Dedifferentiated amniotic fluid mesenchymal stem cell (primary cell): ENCODE data around the gene SENP3.

Experiments used
- DNase-seq: peaks from one replicate; pipeline ENCODE4 v3.0.0-alpha.2; 2016; ENCODE audit errors: extremely low spot score

SENP3 gene

DNA sequence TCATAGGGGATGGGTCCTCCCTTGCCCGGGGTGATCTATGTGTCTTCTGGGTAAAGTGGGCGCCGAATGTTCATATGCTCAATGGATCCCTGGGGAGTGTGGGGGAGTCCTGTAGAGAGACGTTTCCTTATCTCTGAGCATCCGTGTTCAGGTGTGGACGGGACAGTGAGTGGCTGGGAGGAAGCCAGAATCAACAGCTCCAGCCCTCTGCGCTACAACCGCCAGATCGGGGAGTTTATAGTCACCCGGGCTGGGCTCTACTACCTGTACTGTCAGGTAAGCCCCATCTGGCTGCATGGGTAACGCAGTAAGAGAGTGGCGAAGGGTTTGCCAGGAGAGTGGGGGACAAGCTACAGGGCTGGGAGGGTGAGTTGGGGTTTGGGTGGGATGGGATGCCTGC lies 5.1 kb upstream of the SENP3 start:
- DNase-seq = no peak

DNA sequence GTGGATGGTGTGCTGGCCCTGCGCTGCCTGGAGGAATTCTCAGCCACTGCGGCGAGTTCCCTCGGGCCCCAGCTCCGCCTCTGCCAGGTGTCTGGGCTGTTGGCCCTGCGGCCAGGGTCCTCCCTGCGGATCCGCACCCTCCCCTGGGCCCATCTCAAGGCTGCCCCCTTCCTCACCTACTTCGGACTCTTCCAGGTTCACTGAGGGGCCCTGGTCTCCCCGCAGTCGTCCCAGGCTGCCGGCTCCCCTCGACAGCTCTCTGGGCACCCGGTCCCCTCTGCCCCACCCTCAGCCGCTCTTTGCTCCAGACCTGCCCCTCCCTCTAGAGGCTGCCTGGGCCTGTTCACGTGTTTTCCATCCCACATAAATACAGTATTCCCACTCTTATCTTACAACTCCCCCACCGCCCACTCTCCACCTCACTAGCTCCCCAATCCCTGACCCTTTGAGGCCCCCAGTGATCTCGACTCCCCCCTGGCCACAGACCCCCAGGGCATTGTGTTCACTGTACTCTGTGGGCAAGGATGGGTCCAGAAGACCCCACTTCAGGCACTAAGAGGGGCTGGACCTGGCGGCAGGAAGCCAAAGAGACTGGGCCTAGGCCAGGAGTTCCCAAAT lies 4.5 kb upstream of the SENP3 start:
- DNase-seq = no peak

GRCh38 chr17:7557775-7558543 lies 3.8 kb upstream of the SENP3 start:
- no peak for DNase-seq

DNA sequence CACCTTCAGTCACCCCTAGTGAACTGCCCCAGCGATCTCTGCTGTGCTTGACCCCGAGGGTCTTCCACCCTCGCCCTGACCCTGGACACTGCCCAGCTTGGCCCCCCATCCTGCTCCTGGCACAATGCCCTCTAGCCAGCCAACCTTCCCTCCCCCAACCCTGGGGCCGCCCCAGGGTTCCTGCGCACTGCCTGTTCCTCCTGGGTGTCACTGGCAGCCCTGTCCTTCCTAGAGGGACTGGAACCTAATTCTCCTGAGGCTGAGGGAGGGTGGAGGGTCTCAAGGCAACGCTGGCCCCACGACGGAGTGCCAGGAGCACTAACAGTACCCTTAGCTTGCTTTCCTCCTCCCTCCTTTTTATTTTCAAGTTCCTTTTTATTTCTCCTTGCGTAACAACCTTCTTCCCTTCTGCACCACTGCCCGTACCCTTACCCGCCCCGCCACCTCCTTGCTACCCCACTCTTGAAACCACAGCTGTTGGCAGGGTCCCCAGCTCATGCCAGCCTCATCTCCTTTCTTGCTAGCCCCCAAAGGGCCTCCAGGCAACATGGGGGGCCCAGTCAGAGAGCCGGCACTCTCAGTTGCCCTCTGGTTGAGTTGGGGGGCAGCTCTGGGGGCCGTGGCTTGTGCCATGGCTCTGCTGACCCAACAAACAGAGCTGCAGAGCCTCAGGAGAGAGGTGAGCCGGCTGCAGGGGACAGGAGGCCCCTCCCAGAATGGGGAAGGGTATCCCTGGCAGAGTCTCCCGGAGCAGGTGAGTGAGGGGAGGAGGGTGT lies 3.0 kb upstream of the SENP3 start, which contains the start of gene TNFSF13:
TSS of gene TNFSF13 (plus strand) at position 207 of the 776 bp plus-strand sequence. CDS start at position 497, 290 bp downstream.
- DNase-seq = no peak

- DNase-seq = no peak
These were observed 2.2 kb upstream of the SENP3 start for GRCh38 chr17:7559320-7560171.

GRCh38 chr17:7560172-7561027 lies 1.3 kb upstream of the SENP3 start:
- DNase-seq = no peak

- peak; percentile 83 for DNase-seq
These were observed 617 bp upstream of the SENP3 start for GRCh38 chr17:7561028-7561575.

- no peak for DNase-seq
These were observed 488 bp downstream of the SENP3 start for GRCh38 chr17:7562208-7562605.

- no peak for DNase-seq
These were observed 1.6 kb downstream of the SENP3 start for GRCh38 chr17:7563115-7563869.

GRCh38 chr17:7569571-7569970 lies 7.9 kb downstream of the SENP3 start:
- DNase-seq = no peak

GRCh38 chr17:7570351-7570750 lies 8.6 kb downstream of the SENP3 start:
- DNase-seq = no peak

- DNase-seq = no peak
These were observed 10.5 kb downstream of the SENP3 start for GRCh38 chr17:7572338-7572587.

GRCh38 chr17:7572588-7573323 lies 11.0 kb downstream of the SENP3 start:
- DNase-seq = peak; percentile 99

DNA sequence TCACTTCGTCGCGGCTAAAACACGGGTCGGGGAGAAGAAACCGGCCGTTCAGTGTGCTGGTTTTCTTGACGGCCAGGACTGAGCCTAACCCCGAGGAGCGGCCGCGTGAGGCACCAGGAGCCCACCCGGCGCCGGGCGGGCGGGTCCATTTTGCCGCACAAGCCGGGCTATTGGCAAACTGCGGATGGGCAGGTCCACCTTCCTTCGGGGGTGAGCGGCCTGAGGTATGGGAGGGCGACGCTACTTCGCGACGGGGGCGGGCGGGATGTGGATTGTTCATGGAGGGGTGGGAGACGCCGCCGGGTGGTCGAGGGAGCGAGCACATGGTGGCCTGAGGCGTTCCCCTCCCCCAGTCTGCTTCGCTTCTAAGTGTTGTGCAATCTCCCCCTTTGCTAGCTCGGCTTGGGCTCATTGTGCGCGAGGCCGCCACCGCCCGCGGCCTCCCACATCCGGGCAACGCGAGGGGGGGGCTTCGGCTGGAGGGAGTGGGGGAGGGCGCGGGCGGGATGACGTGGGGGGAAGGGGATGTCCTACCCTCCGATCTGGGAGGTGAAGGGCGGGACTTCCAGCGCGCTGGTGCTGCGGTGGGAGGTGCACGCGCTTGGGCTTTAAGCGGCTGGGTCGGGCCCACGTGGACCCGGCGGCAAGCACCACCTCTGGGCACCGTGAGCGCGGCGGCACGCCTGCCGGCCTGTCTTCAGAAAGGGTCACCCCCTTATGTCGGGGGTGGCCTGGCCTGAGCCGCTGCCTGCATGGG lies 11.8 kb downstream of the SENP3 start:
- peak; percentile 79 for DNase-seq

GRCh38 chr17:7574176-7574953 lies 12.6 kb downstream of the SENP3 start:
- DNase-seq = no peak

DNA sequence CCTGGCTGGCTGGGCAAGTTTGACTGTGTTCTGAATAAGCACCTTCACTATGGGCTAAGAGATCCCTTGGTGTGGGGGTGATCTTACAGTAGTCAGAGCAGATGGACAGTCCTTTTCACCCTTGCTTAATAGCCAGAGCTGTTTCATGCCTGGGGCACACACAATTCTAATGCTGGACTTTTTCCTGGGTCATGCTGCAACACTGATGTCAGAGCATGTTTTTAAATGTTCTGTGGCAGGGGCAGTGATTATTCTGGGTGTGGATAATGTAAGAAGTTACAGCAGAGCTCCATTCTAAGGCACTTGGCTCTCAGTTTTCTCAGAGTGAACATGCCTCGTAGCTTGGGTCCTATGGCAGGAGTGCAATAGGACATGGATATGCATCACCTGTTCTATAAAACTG lies 13.8 kb downstream of the SENP3 start:
- no peak for DNase-seq

GRCh38 chr17:7575959-7576358 lies 14.2 kb downstream of the SENP3 start:
- DNase-seq = no peak

DNA sequence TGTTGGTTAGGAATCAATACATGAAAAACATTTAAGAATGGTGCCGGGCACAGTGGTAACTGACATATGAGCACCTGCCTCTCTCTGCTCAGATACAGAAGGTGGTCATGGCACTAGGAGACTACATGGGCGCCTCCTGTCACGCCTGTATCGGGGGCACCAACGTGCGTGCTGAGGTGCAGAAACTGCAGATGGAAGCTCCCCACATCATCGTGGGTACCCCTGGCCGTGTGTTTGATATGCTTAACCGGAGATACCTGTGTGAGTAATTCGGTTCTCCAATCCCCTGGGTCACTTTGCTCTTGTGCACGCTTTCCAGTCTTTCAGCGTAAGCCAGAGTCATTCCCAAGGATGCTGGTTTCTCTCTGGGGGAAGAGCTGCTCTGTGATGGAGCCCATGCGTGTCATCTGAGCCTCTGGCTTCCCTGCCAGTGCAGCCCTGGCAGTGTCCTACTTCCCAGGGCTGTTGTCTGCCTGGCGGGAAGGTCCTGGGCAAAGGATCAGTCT lies 14.8 kb downstream of the SENP3 start:
- no peak for DNase-seq
